ENCODE results near the gene PFN1. TPM values are rescaled to one million over a fixed set of nuclear protein-coding genes. Genes with fewer than 3 reads are reported as not detected.

The PFN1 gene
- total RNA-seq, 2 donors from 2014 or later: 880 to 935 TPM

DNA sequence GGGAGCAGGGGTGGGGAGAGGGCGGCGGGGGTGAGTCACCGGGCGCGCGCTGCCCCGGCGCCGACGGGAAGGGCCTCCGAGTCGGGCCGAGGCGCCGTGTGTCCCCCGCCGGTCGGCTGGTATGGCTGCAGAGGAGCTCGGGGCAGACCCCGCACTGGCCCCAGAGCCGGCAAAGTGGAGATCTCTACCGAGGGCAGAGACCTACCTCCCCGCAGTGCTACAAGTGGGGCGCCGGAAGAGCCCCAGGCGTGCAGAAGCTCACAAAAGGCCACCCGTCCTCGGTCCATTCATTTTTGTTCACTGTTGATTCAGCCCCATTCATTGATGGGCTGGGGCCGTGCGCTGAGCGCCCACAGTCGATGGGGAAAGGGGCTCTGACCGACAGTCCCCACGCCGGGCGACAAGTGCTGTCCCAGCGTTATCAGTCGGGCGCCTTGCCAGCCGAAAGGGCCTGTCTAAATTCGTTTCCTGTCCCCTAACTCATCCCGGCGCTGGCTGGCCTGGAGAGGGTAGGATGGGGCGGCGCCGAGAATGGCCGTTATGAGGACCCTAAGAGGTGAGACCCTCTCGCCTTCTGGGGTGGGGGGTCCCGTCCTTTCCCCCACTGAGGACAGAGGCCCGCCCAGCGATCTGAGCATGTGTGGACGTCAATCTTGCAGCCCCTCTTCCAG lies 1.9 kb upstream of the PFN1 start:
- peak overlapping the region; percentile 80 for H3K4me3 ChIP-seq (ENCODE audit: low read length)
- peaks cover 23% of the 10 kb centered on the region for H3K36me3 ChIP-seq (ENCODE audit: control insufficient read depth, insufficient read depth, low read length)
- peak overlapping the region; percentile 93 for H3K4me3 Mint-ChIP-seq
- peaks cover 17% of the 10 kb centered on the region for H3K36me3 Mint-ChIP-seq (ENCODE audit: low read depth)
- no peaks in the 10 kb centered on the region for H3K9me3 ChIP-seq (ENCODE audit: control insufficient read depth, low read length)
- H3K27ac ChIP-seq (ENCODE audit: low read depth, low read length): peak overlapping the region; percentile 96
- WGBS, 2 experiments (ENCODE audit: insufficient coverage in 1 of 2, insufficient read length in 1 of 2): 0 to 5% methylated on average over 34 to 52 of the region's 52 CpGs
- TF ChIP-seq, protein P1, sequence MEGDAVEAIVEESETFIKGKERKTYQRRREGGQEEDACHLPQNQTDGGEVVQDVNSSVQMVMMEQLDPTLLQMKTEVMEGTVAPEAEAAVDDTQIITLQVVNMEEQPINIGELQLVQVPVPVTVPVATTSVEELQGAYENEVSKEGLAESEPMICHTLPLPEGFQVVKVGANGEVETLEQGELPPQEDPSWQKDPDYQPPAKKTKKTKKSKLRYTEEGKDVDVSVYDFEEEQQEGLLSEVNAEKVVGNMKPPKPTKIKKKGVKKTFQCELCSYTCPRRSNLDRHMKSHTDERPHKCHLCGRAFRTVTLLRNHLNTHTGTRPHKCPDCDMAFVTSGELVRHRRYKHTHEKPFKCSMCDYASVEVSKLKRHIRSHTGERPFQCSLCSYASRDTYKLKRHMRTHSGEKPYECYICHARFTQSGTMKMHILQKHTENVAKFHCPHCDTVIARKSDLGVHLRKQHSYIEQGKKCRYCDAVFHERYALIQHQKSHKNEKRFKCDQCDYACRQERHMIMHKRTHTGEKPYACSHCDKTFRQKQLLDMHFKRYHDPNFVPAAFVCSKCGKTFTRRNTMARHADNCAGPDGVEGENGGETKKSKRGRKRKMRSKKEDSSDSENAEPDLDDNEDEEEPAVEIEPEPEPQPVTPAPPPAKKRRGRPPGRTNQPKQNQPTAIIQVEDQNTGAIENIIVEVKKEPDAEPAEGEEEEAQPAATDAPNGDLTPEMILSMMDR (conservative IDR thresholded peaks at IDR 0.05): no peak
- H3K4me1 ChIP-seq (ENCODE audit: control insufficient read depth, insufficient read depth, low read length): peaks cover 14% of the 10 kb centered on the region
- H3K27me3 Mint-ChIP-seq (ENCODE audit: insufficient read depth): no peaks in the 10 kb centered on the region
- peak; percentile 84 for DNase-seq
- no peaks in the 10 kb centered on the region for H3K27me3 ChIP-seq (ENCODE audit: control insufficient read depth, insufficient read depth, low read length, poor library complexity, severe bottlenecking)
- H3K9ac ChIP-seq (ENCODE audit: extremely low read depth, low read length, poor library complexity, severe bottlenecking): peak overlapping the region; percentile 44
- H3K4me1 Mint-ChIP-seq: peaks cover 30% of the 10 kb centered on the region
- peak overlapping the region; percentile 87 for H3K27ac Mint-ChIP-seq
- H3K9me3 Mint-ChIP-seq: no peaks in the 10 kb centered on the region

DNA sequence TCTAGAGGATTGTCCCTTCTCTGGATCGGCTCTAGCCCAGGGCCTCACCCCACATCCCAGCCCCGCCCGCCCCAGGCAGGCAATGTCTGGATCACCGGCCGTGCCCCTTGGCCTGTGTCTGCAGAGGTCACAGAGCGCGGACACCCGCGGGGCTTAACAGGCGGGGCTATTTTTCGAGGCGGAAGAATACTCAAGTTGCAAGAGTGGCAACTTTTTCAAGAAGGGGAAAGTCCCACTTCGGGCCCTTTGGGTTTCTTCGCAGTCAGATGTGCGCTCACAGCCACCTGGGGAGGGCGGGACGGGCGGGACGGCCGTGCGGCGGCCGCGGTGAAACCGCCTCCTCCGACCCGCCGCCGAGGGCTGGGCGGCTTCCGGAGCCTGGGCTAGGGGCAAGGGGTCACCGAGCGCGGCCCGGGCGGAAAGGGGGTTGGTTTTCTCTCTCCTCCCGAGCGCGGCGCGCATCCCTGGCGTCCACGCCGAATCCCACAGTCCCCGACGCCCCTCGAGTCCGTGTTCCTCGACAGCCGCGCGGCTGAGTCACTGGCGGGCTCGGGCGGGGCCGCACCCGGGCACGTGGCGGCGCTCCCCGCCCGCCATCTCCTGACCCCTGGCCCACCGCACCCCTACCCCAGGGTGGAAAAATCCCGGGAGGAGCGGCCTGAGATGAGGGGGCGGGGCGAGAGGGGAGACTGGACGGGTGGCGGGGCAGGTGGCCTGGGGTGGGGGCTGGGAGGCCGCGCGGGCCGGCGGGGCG lies 1.2 kb upstream of the PFN1 start:
- Histone ChIP-seq H3K4me1 (ENCODE audit: control insufficient read depth, insufficient read depth, low read length) (peaks cover 19% of the 10 kb centered on the region), H3K9ac (ENCODE audit: extremely low read depth, low read length, poor library complexity, severe bottlenecking) (peak overlapping the region; percentile 85), H3K4me3 (ENCODE audit: low read length) (peak overlapping the region; percentile 91), H3K27me3 (ENCODE audit: control insufficient read depth, insufficient read depth, low read length, poor library complexity, severe bottlenecking) (no peaks in the 10 kb centered on the region), H3K27ac (ENCODE audit: low read depth, low read length) (peak overlapping the region; percentile 96), H3K36me3 (ENCODE audit: control insufficient read depth, insufficient read depth, low read length) (peaks cover 30% of the 10 kb centered on the region), H3K9me3 (ENCODE audit: control insufficient read depth, low read length) (no peaks in the 10 kb centered on the region)
- Mint-ChIP-seq H3K4me3 (peak overlapping the region; percentile 93), H3K36me3 (ENCODE audit: low read depth) (peaks cover 23% of the 10 kb centered on the region), H3K27me3 (ENCODE audit: insufficient read depth) (no peaks in the 10 kb centered on the region), H3K4me1 (peaks cover 33% of the 10 kb centered on the region), H3K9me3 (no peaks in the 10 kb centered on the region), H3K27ac (peak overlapping the region; percentile 90)
- 0% methylated on average over 13 to 65 of the region's 75 CpGs for WGBS, 2 experiments (ENCODE audit: insufficient coverage in 1 of 2, insufficient read length in 1 of 2)
- DNase-seq: peak; percentile 94
- TF ChIP-seq, protein P1 (conservative IDR thresholded peaks at IDR 0.05): no peak

DNA sequence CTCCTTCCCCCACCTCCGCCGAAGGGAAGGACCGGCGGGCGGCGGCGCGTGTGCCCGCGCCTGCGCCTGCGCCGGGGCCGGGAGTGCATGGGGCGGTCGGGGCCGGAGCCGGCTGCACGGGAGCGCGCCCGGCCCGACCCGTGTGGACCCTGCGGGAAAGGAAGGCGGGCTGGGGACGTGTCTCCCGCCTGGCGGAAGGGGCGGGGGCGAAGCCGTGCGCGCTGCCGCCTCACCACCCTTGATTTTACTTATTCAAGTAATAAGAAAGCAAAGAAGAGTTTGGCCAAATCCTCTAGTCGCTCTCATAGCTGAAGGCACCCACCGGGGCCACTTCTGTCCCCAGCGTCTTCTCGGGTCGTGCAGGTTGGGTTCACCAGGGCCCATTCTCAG lies 596 bp upstream of the PFN1 start:
- peak overlapping the region; percentile 93 for H3K4me3 Mint-ChIP-seq
- H3K36me3 Mint-ChIP-seq (ENCODE audit: low read depth): peaks cover 27% of the 10 kb centered on the region
- Histone ChIP-seq H3K27me3 (ENCODE audit: control insufficient read depth, insufficient read depth, low read length, poor library complexity, severe bottlenecking) (no peaks in the 10 kb centered on the region), H3K36me3 (ENCODE audit: control insufficient read depth, insufficient read depth, low read length) (peaks cover 27% of the 10 kb centered on the region), H3K9me3 (ENCODE audit: control insufficient read depth, low read length) (no peaks in the 10 kb centered on the region), H3K27ac (ENCODE audit: low read depth, low read length) (peak overlapping the region; percentile 96), H3K4me3 (ENCODE audit: low read length) (peak overlapping the region; percentile 91), H3K4me1 (ENCODE audit: control insufficient read depth, insufficient read depth, low read length) (peaks cover 19% of the 10 kb centered on the region), H3K9ac (ENCODE audit: extremely low read depth, low read length, poor library complexity, severe bottlenecking) (peak overlapping the region; percentile 85)
- H3K9me3 Mint-ChIP-seq: no peaks in the 10 kb centered on the region
- WGBS, 2 experiments (ENCODE audit: insufficient coverage in 1 of 2, insufficient read length in 1 of 2): 0% methylated on average over 8 to 34 of the region's 40 CpGs
- peaks cover 37% of the 10 kb centered on the region for H3K4me1 Mint-ChIP-seq
- TF ChIP-seq, protein P1 (conservative IDR thresholded peaks at IDR 0.05): no peak
- H3K27ac Mint-ChIP-seq: peak overlapping the region; percentile 98
- DNase-seq: peak; percentile 96
- H3K27me3 Mint-ChIP-seq (ENCODE audit: insufficient read depth): no peaks in the 10 kb centered on the region
